ENCODE data around the gene LAMTOR3. TPM values are rescaled to one million over a fixed set of nuclear protein-coding genes. Genes with fewer than 3 reads are reported as not detected.

Gene LAMTOR3
- total RNA-seq, 1 experiment from 2014 or later = 21.2 TPM

DNA sequence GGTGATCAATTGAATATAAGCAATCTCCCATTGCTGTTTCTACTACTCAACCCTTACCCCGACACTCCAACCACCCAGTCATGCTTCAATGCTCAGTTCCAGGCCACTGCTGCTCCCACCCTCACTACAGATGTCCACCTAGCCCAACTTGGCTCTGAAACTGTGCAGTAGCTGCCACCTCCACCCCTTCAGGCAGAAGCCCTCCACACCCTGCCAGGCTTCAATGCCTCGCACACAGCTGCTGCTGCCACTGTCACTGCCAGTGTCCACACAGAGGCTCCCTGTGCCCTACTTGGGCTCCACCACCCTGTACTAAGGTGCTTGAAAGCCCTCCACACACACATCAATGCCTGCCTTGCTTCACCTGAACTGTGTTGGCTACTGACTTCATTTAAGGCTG is 34.6 kb downstream of the LAMTOR3 start:
- no peaks in the 10 kb centered on the region for H3K36me3 Mint-ChIP-seq
- no peaks in the 10 kb centered on the region for H3K27me3 Mint-ChIP-seq (ENCODE audit: low read depth)
- H3K4me3 Mint-ChIP-seq = no peak overlapping the region
- no peak for TF ChIP-seq TP53 (CRISPR knock-in tag; IDR thresholded peaks at IDR 0.05)
- no peak for TF ChIP-seq TEAD1 (CRISPR knock-in tag; IDR thresholded peaks at IDR 0.05)
- no peak for TF ChIP-seq KAT7 (CRISPR knock-in tag; IDR thresholded peaks at IDR 0.05; ENCODE audit: borderline replicate concordance)
- TF ChIP-seq, protein P1, sequence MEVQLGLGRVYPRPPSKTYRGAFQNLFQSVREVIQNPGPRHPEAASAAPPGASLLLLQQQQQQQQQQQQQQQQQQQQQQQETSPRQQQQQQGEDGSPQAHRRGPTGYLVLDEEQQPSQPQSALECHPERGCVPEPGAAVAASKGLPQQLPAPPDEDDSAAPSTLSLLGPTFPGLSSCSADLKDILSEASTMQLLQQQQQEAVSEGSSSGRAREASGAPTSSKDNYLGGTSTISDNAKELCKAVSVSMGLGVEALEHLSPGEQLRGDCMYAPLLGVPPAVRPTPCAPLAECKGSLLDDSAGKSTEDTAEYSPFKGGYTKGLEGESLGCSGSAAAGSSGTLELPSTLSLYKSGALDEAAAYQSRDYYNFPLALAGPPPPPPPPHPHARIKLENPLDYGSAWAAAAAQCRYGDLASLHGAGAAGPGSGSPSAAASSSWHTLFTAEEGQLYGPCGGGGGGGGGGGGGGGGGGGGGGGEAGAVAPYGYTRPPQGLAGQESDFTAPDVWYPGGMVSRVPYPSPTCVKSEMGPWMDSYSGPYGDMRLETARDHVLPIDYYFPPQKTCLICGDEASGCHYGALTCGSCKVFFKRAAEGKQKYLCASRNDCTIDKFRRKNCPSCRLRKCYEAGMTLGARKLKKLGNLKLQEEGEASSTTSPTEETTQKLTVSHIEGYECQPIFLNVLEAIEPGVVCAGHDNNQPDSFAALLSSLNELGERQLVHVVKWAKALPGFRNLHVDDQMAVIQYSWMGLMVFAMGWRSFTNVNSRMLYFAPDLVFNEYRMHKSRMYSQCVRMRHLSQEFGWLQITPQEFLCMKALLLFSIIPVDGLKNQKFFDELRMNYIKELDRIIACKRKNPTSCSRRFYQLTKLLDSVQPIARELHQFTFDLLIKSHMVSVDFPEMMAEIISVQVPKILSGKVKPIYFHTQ (CRISPR knock-in tag; IDR thresholded peaks at IDR 0.05) = no peak
- no peak for TF ChIP-seq ZNF671 (CRISPR knock-in tag; IDR thresholded peaks at IDR 0.05)
- no peak for TF ChIP-seq MYBL2 (CRISPR knock-in tag; IDR thresholded peaks at IDR 0.05)
- TF ChIP-seq, protein P2, sequence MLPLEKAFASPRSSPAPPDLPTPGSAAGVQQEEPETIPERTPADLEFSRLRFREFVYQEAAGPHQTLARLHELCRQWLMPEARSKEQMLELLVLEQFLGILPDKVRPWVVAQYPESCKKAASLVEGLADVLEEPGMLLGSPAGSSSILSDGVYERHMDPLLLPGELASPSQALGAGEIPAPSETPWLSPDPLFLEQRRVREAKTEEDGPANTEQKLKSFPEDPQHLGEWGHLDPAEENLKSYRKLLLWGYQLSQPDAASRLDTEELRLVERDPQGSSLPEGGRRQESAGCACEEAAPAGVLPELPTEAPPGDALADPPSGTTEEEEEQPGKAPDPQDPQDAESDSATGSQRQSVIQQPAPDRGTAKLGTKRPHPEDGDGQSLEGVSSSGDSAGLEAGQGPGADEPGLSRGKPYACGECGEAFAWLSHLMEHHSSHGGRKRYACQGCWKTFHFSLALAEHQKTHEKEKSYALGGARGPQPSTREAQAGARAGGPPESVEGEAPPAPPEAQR (CRISPR knock-in tag; IDR thresholded peaks at IDR 0.05) = no peak
- TF ChIP-seq GABPB1 (CRISPR knock-in tag; IDR thresholded peaks at IDR 0.05) = no peak
- TF ChIP-seq, protein P3, sequence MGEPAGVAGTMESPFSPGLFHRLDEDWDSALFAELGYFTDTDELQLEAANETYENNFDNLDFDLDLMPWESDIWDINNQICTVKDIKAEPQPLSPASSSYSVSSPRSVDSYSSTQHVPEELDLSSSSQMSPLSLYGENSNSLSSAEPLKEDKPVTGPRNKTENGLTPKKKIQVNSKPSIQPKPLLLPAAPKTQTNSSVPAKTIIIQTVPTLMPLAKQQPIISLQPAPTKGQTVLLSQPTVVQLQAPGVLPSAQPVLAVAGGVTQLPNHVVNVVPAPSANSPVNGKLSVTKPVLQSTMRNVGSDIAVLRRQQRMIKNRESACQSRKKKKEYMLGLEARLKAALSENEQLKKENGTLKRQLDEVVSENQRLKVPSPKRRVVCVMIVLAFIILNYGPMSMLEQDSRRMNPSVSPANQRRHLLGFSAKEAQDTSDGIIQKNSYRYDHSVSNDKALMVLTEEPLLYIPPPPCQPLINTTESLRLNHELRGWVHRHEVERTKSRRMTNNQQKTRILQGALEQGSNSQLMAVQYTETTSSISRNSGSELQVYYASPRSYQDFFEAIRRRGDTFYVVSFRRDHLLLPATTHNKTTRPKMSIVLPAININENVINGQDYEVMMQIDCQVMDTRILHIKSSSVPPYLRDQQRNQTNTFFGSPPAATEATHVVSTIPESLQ (CRISPR knock-in tag; IDR thresholded peaks at IDR 0.05) = no peak
- no peak for TF ChIP-seq FOXK1 (CRISPR knock-in tag; IDR thresholded peaks at IDR 0.05)
- no peak for TF ChIP-seq NFE2L1 (CRISPR knock-in tag; IDR thresholded peaks at IDR 0.05)
- ATAC-seq = no peak
- ChIA-PET POLR2A (no interaction called here), CTCF (no interaction called here)
- no peak overlapping the region for H3K27ac Mint-ChIP-seq
- H3K4me1 Mint-ChIP-seq = peaks cover 11% of the 10 kb centered on the region
- DNase-seq (ENCODE audit: low spot score) = no peak
- H3K9me3 Mint-ChIP-seq = peaks cover 2% of the 10 kb centered on the region; the same call in 1 of the 2 replicates

DNA sequence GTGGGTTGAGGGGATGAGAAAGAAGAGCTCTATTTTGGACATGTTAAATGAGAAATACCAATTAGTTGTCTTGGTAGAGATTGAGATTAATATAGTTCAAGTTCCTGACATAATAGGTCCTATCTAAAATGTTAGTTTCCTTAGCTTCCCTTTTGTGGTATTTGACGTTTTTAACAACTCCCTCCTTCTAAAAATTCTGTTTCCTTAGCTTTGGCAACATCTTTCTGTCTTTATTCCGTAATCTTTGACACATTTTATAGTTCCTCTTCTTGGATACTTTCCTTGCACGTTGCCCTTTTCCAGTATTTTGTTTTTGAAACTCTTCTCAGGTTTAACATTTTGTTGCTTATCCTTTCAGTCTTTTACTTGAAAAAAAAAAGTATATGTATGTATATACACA is 36.9 kb downstream of the LAMTOR3 start:
- ChIA-PET POLR2A (no interaction called here), CTCF (no interaction called here)
- H3K36me3 Mint-ChIP-seq = no peaks in the 10 kb centered on the region
- TF ChIP-seq HMGA2 (CRISPR knock-in tag; IDR thresholded peaks at IDR 0.05) (no peak), ZNF219 (CRISPR knock-in tag; IDR thresholded peaks at IDR 0.05; ENCODE audit: borderline replicate concordance) (no peak), FOXJ3 (CRISPR knock-in tag; IDR thresholded peaks at IDR 0.05; ENCODE audit: borderline replicate concordance) (no peak), IRF2 (CRISPR knock-in tag; IDR thresholded peaks at IDR 0.05; ENCODE audit: borderline replicate concordance, low read depth) (no peak), SP1 (CRISPR knock-in tag; conservative IDR thresholded peaks at IDR 0.05) (no peak), CREB1 (CRISPR knock-in tag; IDR thresholded peaks at IDR 0.05) (no peak), ZBTB21 (CRISPR knock-in tag; IDR thresholded peaks at IDR 0.05; ENCODE audit: borderline replicate concordance) (no peak)
- TF ChIP-seq, protein P4, sequence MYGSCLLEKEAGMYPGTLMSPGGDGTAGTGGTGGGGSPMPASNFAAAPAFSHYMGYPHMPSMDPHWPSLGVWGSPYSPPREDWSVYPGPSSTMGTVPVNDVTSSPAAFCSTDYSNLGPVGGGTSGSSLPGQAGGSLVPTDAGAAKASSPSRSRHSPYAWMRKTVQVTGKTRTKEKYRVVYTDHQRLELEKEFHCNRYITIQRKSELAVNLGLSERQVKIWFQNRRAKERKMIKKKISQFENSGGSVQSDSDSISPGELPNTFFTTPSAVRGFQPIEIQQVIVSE (CRISPR knock-in tag; IDR thresholded peaks at IDR 0.05; ENCODE audit: borderline replicate concordance) = no peak
- TF ChIP-seq, protein P3 (CRISPR knock-in tag; IDR thresholded peaks at IDR 0.05) = no peak
- TF ChIP-seq, protein P5, sequence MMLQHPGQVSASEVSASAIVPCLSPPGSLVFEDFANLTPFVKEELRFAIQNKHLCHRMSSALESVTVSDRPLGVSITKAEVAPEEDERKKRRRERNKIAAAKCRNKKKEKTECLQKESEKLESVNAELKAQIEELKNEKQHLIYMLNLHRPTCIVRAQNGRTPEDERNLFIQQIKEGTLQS (CRISPR knock-in tag; conservative IDR thresholded peaks at IDR 0.05) = no peak
- TF ChIP-seq, protein P6, sequence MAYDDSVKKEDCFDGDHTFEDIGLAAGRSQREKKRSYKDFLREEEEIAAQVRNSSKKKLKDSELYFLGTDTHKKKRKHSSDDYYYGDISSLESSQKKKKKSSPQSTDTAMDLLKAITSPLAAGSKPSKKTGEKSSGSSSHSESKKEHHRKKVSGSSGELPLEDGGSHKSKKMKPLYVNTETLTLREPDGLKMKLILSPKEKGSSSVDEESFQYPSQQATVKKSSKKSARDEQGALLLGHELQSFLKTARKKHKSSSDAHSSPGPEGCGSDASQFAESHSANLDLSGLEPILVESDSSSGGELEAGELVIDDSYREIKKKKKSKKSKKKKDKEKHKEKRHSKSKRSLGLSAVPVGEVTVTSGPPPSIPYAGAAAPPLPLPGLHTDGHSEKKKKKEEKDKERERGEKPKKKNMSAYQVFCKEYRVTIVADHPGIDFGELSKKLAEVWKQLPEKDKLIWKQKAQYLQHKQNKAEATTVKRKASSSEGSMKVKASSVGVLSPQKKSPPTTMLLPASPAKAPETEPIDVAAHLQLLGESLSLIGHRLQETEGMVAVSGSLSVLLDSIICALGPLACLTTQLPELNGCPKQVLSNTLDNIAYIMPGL (CRISPR knock-in tag; IDR thresholded peaks at IDR 0.05) = no peak
- H3K4me1 Mint-ChIP-seq = peaks cover 11% of the 10 kb centered on the region
- H3K27ac Mint-ChIP-seq = no peak overlapping the region
- H3K4me3 Mint-ChIP-seq = no peak overlapping the region
- ATAC-seq (no peak), DNase-seq (ENCODE audit: low spot score) (no peak)
- no peaks in the 10 kb centered on the region for H3K27me3 Mint-ChIP-seq (ENCODE audit: low read depth)
- H3K9me3 Mint-ChIP-seq = peaks cover 6% of the 10 kb centered on the region; the same call in 1 of the 2 replicates
